Right kidney (tissue), 9 donors: ENCODE results near the gene MAPT.

Experiments used
- DNase-seq: peaks from one replicate; pipeline ENCODE4 v3.0.0-alpha.2; 2016
- long read RNA-seq, 8 donors: transcript quantifications; one replicate each; lab custom pipeline, GENCODE V29; 2026

MAPT gene
- long read RNA-seq, donor 1, result 0 reads
- long read RNA-seq, donor 2, result 0 reads
- long read RNA-seq, donor 3, result 0 reads
- long read RNA-seq, donor 4, result 0 reads
- long read RNA-seq, donor 5, full-length matches to known transcripts, result 4 of 4 reads
- long read RNA-seq, donor 5, partial matches to known transcripts, result 0 of 4 reads
- long read RNA-seq, donor 5, other reads (novel, unspliced or antisense), result 0 of 4 reads
- long read RNA-seq, donor 6, full-length matches to known transcripts, result 1 of 1 reads
- long read RNA-seq, donor 6, partial matches to known transcripts, result 0 of 1 reads
- long read RNA-seq, donor 6, other reads (novel, unspliced or antisense), result 0 of 1 reads
- long read RNA-seq, donor 7, result 0 reads
- long read RNA-seq, donor 8, full-length matches to known transcripts, result 2 of 2 reads
- long read RNA-seq, donor 8, partial matches to known transcripts, result 0 of 2 reads
- long read RNA-seq, donor 8, other reads (novel, unspliced or antisense), result 0 of 2 reads

GRCh38 chr17:45894022-45894784 is at the start of gene MAPT:
Gene MAPT, plus strand, starts transcription at chr17:45894554. Its CDS starts 67,784 bp downstream, at chr17:45962338.
- DNase-seq, result peak; percentile 97

DNA sequence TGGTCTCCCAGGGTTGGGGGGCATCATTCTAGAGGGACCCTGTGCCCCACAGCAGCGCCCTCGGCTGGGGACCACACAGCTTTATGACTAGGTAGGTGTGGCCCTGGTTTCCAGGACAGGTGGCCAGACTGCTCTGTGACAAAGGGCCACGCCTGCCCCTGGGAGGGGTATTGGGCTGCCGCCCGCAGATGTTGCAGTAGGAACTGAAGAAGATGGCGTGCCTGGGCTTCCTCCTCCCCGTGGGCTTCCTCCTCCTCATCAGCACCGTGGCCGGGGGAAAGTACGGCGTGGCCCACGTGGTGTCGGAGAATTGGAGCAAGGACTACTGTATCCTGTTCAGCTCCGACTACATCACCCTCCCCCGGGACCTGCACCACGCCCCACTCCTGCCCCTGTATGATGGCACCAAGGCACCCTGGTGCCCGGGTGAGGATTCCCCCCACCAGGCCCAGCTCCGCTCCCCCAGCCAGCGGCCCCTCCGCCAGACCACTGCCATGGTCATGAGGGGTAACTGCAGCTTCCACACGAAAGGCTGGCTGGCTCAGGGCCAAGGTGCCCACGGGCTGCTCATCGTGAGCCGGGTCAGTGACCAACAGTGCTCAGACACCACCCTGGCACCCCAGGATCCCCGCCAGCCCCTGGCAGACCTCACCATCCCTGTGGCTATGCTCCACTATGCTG is 49.5 kb upstream of the MAPT start, which contains the start of gene SPPL2C:
Gene SPPL2C (plus strand): TSS at position 187 of the 681 bp plus-strand sequence. CDS start 26 bp downstream, at position 213.
- DNase-seq, result no peak

- DNase-seq, result no peak
Measured at GRCh38 chr17:45845376-45846185, 48.8 kb upstream of the MAPT start.

GRCh38 chr17:45846223-45846622 is 48.1 kb upstream of the MAPT start:
- no peak for DNase-seq

DNA sequence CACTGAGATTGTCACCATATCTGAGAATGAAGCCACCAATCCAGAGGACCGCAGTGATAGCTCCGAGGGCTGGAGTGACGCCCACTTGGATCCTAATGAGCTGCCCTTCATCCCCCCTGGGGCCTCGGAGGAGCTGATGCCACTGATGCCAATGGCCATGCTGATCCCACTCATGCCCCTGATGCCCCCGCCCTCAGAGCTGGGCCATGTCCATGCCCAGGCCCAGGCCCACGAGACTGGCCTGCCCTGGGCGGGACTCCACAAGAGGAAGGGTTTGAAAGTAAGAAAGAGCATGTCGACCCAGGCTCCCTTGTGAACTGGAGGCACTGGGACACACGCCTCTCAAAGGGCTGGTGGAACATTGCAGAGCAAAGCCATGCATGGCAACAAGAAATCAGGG is 47.7 kb upstream of the MAPT start:
- DNase-seq, result no peak

GRCh38 chr17:45847101-45847500 is 47.3 kb upstream of the MAPT start:
- no peak for DNase-seq

- no peak for DNase-seq
Measured at GRCh38 chr17:45847747-45848146, 46.6 kb upstream of the MAPT start.

GRCh38 chr17:45848405-45848804 is 45.9 kb upstream of the MAPT start:
- DNase-seq, result no peak

DNA sequence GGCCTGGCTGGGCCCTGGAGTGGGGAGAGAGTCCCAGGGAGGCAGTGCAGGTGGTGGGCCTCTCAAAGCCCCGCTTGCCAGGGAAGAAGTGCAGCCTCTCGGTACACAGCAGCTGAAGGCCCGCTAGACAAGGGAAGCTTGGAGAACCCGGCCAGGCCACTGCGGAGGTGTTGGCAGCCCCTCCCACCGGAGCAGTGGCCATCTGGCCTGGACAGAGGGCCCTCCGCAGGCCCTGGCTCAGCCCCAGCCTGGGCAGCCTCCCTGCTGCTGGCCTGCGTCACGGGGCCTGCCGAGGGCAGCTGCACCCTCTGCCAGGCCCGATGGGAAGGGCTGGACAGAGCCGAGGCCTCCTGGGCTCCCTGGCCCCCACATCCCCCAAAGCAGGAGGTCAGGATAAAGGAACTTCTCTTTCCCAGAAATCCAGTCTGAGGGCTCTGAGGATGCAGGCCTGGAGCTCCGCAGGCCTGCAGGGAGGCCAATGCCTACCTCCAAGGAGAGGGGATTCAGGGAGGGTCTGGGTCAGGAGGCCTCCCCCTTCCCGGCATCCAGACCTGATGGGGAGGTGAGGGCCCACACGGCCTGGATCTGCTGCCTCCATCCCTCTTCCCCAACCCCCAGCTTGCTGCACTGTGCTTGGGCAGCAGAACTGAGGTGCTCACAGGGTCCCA is 45.4 kb upstream of the MAPT start:
- no peak for DNase-seq

GRCh38 chr17:45849536-45849990 is 44.8 kb upstream of the MAPT start:
- no peak for DNase-seq

- DNase-seq, result no peak
Measured at GRCh38 chr17:45850011-45850410, 44.3 kb upstream of the MAPT start.

GRCh38 chr17:45850468-45850867 is 43.9 kb upstream of the MAPT start:
- DNase-seq, result no peak

DNA sequence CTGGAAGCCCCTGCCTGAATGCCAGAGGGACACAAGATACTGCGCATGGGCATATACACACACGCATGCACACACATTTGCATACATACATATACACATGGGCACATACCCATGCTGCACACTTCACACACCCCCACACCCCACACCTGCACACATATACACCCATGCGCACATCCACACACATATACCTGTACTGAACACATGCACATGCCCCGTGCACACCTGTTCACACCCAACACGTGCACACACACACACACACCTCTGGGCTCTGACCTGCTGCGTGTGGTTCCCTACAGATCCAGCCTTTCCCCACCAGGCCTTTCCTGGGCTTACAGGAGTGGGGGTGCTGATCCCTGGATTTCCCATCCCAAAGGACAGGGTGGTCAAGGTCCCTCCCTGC is 43.3 kb upstream of the MAPT start:
- no peak for DNase-seq

DNA sequence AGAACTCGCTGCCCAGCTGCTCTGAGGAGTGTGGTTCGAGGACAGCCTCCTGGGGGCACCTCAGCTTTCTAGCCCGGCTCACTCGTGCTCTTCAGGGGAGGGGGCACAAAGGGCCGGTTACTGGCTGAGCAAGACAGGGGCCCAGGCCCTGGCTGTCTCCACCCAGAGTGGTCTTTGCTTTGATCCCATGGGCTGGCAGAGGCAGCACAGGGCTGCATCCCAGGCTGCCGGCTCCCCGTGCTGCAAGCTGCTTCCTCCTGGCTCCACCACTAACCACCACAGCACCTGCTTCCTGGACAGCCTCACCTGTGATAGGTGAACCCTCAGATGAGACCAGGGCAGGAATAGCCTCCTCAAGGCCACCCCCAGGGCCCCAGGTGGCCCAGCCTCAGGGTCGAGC is 42.9 kb upstream of the MAPT start:
- DNase-seq, result no peak

DNA sequence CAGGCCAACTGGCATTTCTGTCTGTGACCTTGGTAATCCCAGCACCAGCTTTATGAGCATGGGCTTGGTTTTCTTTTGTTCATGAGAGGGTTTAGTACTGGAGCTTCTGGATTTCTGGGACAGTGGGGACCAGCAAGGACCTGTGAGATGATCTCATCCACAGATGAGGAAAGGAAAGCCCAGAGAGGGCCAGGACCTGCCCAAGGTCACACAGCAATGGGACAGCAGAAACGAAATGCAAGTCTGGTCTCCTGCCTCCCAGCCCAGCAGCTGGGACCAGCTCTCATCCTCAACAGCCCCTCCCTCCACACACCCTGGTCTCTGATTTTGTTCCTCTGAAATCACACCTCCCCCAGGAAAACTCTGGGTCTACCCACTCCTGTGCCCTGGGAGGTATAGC is 42.5 kb upstream of the MAPT start:
- no peak for DNase-seq

- DNase-seq, result no peak
Measured at GRCh38 chr17:45852535-45853297, 41.6 kb upstream of the MAPT start.

- no peak for DNase-seq
Measured at GRCh38 chr17:45854209-45854608, 40.1 kb upstream of the MAPT start.

- DNase-seq, result no peak
Measured at GRCh38 chr17:45855691-45856336, 38.5 kb upstream of the MAPT start.

GRCh38 chr17:45857977-45858708 is 36.2 kb upstream of the MAPT start:
- peak; percentile 44 for DNase-seq
